GM12872 (cell line): ENCODE results near the gene CLDN7.

Experiments used
- TF ChIP-seq, protein P1 (sequence below): IDR thresholded peaks from 3 replicates; pipeline ENCODE4 v1.5.1; 2011; ENCODE audit warnings: low read depth, mild to moderate bottlenecking, low read length, moderate library complexity; ENCODE audit not compliant: insufficient read depth

Gene CLDN7

DNA sequence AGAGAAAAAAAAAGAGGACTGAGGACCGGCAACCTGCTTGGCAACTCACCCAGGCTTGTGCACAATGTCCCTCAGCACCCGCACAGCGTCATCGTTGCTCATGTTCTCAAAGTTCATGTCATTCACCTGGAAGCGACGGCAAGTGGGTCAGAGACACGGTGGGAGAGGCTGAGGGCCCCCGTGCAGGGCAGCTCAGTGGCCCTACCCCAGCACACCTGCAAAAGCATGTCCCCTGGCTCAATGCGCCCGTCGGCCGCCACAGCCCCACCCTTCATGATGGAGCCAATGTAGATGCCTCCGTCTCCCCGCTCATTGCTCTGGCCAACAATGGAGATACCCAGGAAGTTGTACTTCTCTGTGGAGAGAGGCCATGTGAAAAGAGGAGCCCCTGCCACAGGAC, 33.4 kb downstream of the CLDN7 start:
- TF ChIP-seq, protein P1, sequence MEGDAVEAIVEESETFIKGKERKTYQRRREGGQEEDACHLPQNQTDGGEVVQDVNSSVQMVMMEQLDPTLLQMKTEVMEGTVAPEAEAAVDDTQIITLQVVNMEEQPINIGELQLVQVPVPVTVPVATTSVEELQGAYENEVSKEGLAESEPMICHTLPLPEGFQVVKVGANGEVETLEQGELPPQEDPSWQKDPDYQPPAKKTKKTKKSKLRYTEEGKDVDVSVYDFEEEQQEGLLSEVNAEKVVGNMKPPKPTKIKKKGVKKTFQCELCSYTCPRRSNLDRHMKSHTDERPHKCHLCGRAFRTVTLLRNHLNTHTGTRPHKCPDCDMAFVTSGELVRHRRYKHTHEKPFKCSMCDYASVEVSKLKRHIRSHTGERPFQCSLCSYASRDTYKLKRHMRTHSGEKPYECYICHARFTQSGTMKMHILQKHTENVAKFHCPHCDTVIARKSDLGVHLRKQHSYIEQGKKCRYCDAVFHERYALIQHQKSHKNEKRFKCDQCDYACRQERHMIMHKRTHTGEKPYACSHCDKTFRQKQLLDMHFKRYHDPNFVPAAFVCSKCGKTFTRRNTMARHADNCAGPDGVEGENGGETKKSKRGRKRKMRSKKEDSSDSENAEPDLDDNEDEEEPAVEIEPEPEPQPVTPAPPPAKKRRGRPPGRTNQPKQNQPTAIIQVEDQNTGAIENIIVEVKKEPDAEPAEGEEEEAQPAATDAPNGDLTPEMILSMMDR, result no peak

DNA sequence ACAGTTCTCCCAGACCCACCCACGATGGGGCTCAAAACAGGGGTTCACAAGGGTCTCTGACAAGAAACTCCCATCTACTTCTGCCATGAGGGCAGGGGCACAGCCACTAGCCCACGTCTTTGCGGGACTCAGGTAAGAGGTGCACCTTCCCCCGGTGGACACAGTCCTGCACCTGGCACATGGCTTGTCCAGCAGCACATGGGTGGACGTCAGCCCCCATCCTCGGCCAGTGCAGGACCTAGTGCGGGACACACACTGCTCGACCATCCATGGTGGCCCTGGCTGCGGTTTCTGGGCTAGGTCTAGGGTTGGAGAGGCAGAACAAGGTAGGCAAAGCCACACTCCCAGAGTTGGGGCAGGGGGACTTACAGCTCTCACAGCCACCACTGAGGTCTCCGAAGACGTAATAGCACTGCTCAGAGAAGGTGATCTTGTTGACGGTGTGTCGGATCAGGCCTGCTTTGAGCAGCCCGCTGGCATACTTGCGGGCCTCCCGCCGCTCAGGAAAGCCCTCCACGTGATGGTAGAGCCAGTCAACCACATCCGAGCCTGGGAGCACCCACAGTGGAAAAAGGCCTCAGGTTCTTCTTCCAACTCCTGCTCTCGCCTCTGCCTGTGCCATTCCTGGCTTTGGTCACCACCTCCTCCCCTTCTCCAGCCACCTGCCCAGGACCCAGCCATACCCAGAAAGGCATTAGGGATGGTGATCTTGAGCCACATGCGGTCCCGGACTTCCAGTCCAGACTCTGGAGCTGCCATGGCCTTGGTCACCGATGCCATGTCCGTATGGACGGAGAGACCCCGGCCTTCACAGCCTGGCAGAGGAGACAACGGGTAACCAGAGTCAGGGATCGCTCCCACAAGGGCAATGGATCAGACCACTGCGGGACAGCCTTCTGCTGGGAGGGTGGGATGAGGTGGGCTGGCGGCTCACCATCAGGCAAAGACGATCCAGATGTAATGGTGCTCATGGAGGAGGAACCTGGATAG, 35.3 kb downstream of the CLDN7 start:
- TF ChIP-seq, protein P1, result no peak

DNA sequence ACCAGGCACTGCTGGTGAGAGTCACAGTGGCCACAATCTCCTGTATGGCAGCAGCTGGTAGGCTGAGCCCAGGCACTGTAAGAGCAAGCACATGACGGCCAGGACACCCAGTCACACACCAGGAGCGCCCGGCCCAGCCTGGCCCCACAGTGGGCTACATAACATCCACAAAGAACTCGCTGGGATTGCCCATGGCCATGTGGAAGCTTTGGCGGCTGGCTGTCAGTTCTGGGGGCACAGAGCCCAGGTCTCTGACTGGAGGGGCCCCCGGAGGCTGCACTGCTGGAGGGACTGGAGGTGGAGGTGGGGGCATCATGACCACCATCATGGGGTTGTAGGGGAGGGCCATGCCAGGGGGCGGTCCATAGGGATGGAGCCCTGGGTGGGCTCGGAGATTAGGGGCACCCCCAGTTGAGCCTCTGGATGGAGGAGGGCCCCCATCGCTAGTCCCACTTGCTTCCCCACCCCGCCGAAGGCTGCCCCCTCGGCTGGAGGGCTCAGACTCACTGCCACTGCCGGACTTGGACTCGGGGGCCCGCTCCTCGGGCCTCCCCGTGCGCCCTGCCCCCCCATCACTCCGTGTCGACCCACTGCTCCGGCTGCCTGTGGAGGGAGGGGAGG, 36.5 kb downstream of the CLDN7 start:
- TF ChIP-seq, protein P1, result no peak

DNA sequence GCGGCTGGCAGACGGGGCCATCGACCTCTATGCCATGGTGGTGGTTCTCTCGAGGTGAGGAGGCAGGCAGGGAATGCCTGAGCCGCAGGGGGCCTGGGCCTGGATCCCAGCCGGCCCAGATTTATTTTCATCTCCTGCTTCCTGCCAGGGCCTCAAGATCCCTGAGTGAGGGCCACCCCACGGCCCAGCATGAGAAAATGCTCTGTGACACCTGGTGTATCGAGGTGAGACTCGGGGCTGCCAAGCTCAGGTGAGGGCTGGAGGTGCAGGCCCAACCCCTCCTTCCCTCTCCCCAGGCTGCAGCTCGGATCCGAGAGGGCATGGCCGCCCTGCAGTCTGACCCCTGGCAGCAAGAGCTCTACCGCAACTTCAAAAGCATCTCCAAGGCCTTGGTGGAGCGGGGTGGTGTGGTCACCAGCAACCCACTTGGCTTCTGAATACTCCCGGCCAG, 37.6 kb downstream of the CLDN7 start:
- TF ChIP-seq, protein P1, result no peak

DNA sequence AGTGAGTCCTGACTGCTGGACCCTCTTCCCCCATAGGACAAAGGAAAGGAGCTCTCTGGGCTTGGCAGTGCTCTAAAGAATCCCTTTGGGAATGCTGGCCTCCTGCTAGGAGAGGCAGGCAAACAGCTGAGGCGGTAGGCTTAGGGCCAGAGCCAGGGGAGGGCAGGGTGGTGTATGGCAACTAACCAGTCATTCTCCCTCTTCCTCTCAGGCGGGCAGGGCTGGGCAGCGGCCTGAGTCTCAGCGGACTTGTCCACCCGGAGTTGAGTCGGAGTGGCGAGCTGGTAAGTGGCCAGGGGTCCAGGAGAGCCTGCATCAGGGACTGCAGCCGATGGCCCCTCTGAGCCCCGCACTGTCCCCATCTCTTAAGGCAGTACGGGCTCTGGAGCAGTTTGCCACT, 38.2 kb downstream of the CLDN7 start:
- TF ChIP-seq, protein P1, result no peak

DNA sequence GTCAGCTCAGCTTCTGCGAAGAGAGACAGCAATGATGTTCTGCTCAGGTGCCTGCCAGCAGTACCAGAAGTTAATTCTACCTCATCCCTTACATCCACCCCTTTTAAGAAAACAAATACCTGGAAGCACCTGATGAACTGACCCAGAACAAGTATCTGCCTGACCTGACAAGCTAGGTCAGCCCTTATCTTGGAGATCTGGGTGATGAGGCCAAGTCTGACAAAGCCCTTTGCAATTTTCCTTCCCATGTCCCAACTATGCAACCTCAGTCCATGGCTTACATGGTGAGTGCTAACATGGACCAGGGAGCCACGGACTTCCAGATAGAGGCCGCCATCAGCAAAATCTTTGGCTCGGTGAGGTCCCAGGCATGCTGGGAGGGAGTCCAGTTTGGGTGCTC, 38.9 kb downstream of the CLDN7 start:
- TF ChIP-seq, protein P1, result no peak

DNA sequence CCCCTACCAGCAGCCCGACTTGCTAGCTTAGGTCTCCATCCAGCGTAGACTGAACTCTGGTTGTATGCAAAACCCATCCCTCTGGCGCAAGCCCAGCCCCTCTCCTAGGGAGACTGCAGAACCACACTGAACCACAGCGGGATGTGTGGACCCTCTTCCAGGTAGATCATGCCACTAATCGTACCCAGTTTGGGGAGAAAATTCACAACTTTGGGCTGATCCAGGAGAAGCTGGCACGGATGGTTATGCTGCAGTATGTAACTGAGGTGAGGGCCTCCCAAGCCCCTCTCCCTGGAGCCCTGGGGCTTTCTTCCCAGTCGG, 39.3 kb downstream of the CLDN7 start:
- TF ChIP-seq, protein P1, result no peak
